Transverse colon (tissue), 4 donors: ENCODE data around the gene OXSR1. TPM values are rescaled to one million over a fixed set of nuclear protein-coding genes. Genes with fewer than 3 reads are reported as not detected.

Source experiments
- DNase-seq: peaks from one replicate; pipeline ENCODE4 v3.0.0-alpha.2; 2019
- H3K27ac ChIP-seq, 4 donors: fragments of 200-600 bp; sonication (generic); 2 replicates each; pipeline ENCODE4 v1.5.1; 2016 to 2018; ENCODE audit warnings: inconsistent platforms in 4 of 4
- H3K27me3 ChIP-seq: fragments of 200-600 bp; sonication (generic); 2 replicates; pipeline ENCODE4 v1.5.1; 2017; ENCODE audit warnings: inconsistent platforms
- H3K36me3 ChIP-seq, 4 donors: fragments of 200-600 bp; sonication (generic); 2 replicates each; pipeline ENCODE4 v1.5.1; 2017 to 2019; ENCODE audit warnings: inconsistent platforms in 4 of 4
- H3K4me1 ChIP-seq, 4 donors: fragments of 200-600 bp; sonication (generic); 2 replicates each; pipeline ENCODE4 v1.5.1; 2017 to 2020; ENCODE audit warnings: inconsistent platforms in 4 of 4
- H3K4me3 ChIP-seq, 4 donors: fragments of 200-600 bp; sonication (generic); 1 replicate in 1 of 4; 2 replicates in 3 of 4; pipeline versions ENCODE4 v1.5.1 to v1.6.1; 2017 to 2019; ENCODE audit warnings: inconsistent platforms in 4 of 4
- H3K9me3 ChIP-seq, 2 donors: fragments of 200-600 bp; sonication (generic); 2 replicates each; pipeline ENCODE4 v1.5.1; 2017 to 2019; ENCODE audit warnings: inconsistent platforms in 2 of 2
- CTCF ChIP-seq, 5 experiments: fragments of 200-600 bp in 3 of 5; fragments of 450-650 bp in 2 of 5; sonication (generic) in 3 of 5; IDR thresholded peaks; 1 replicate in 2 of 5; 2 replicates in 3 of 5; pipeline ENCODE4 v1.5.1; 2016 to 2017; ENCODE audit warnings: antibody characterized with exemption in 5 of 5, inconsistent platforms in 3 of 5, mild to moderate bottlenecking in 2 of 5, moderate library complexity in 1 of 5
- EP300 ChIP-seq: sonication (generic); formaldehyde crosslinking; IDR thresholded peaks from one replicate; pipeline ENCODE4 v1.6.1; 2017; ENCODE audit warnings: antibody characterized with exemption, low read depth
- POLR2A ChIP-seq: fragments of 450-650 bp; IDR thresholded peaks from one replicate; pipeline ENCODE4 v1.6.1; 2016; ENCODE audit warnings: antibody characterized with exemption, mild to moderate bottlenecking, moderate library complexity
- POLR2AphosphoS5 ChIP-seq, 3 donors: sonication (generic); formaldehyde crosslinking; IDR thresholded peaks; one replicate each; pipeline ENCODE4 v1.6.1; 2016; ENCODE audit warnings: antibody characterized with exemption in 3 of 3
- WGBS, 2 donors: methylation state at CpG; one replicate each; pipeline ENCODE4 v1.1.5; 2018; ENCODE audit warnings: low coverage in 1 of 2; 5-methylcytosine and 5-hydroxymethylcytosine counted together
- in situ Hi-C, 4 donors: fragments of 200-750 bp; cut with MboI; loops; one replicate each; pipeline versions ENCODE4 v1.15.0 to v1.15.1; 2017; ENCODE audit warnings: low sequenced_read_pairs in 3 of 4, low pct_ligation_motif_present in 1 of 4, low pct_unique_long_range_greater_than_20kb in 1 of 4
- intact Hi-C: fragments of 100-400 bp; cut with DNase I; formaldehyde crosslinking; loops from one replicate; pipeline ENCODE4 v1.15.1; 2023; ENCODE audit warnings: low total_unique reads
- total RNA-seq, 4 donors: library from RNA; depleted of rRNA; stranded (reverse); fragments of >200 nt; gene quantifications; one replicate each; pipeline ENCODE4 v1.1.0, GENCODE V29; 2016

OXSR1 gene
- total RNA-seq, 4 donors from 2014 or later: 35.9 to 47.9 (median 43.5) TPM

GRCh38 chr3:38250198-38250597 is 84.9 kb downstream of the OXSR1 start:
- in situ Hi-C loops: no loop called here
- peaks cover 0 to 64% (median 26%) of the 10 kb centered on the region in 4 donors for H3K36me3 ChIP-seq
- no peaks in the 10 kb centered on the region for H3K27me3 ChIP-seq
- TF ChIP-seq POLR2AphosphoS5 (IDR thresholded peaks at IDR 0.05): no peak
- TF ChIP-seq EP300: no peak
- no peak for TF ChIP-seq CTCF (IDR thresholded peaks at IDR 0.05)
- TF ChIP-seq POLR2A: no peak
- H3K27ac ChIP-seq: no peak overlapping the region
- no peak overlapping the region for H3K4me3 ChIP-seq
- peaks cover 0 to 8% (median 0%) of the 10 kb centered on the region in 4 donors for H3K4me1 ChIP-seq
- WGBS, 2 donors: 89 to 96% methylated on average over 2 of the region's 2 CpGs
- intact Hi-C loops: no loop called here
- no peak for DNase-seq
- no peaks in the 10 kb centered on the region for H3K9me3 ChIP-seq

GRCh38 chr3:38251197-38251596 is 85.9 kb downstream of the OXSR1 start:
- no peaks in the 10 kb centered on the region for H3K27me3 ChIP-seq
- H3K9me3 ChIP-seq: no peaks in the 10 kb centered on the region
- 89 to 95% methylated on average over 3 to 4 of the region's 4 CpGs for WGBS, 2 donors
- no peak for TF ChIP-seq POLR2AphosphoS5 (IDR thresholded peaks at IDR 0.05)
- TF ChIP-seq CTCF (IDR thresholded peaks at IDR 0.05): no peak
- TF ChIP-seq EP300: no peak
- no peak for DNase-seq
- intact Hi-C loops: no loop called here
- in situ Hi-C loops: no loop called here
- peaks cover 0 to 61% (median 22%) of the 10 kb centered on the region in 4 donors for H3K36me3 ChIP-seq
- H3K4me3 ChIP-seq: no peak overlapping the region
- peaks cover 0 to 8% (median 0%) of the 10 kb centered on the region in 4 donors for H3K4me1 ChIP-seq
- H3K27ac ChIP-seq: no peak overlapping the region

- intact Hi-C loops (no loop called here), in situ Hi-C loops (no loop called here)
- Histone ChIP-seq H3K36me3 (peaks cover 0 to 52% (median 15%) of the 10 kb centered on the region in 4 donors), H3K4me1 (no peaks in the 10 kb centered on the region), H3K9me3 (no peaks in the 10 kb centered on the region), H3K4me3 (no peak overlapping the region), H3K27ac (no peak overlapping the region), H3K27me3 (no peaks in the 10 kb centered on the region)
- TF ChIP-seq POLR2AphosphoS5 (IDR thresholded peaks at IDR 0.05) (no peak), EP300 (no peak), POLR2A (no peak), CTCF (IDR thresholded peaks at IDR 0.05) (no peak)
- DNase-seq: no peak
- WGBS, 2 donors: 86 to 98% methylated on average over 4 of the region's 4 CpGs
Measured at GRCh38 chr3:38253704-38254103, 88.4 kb downstream of the OXSR1 start.

- Histone ChIP-seq H3K9me3 (no peaks in the 10 kb centered on the region), H3K4me1 (no peaks in the 10 kb centered on the region), H3K27ac (no peak overlapping the region), H3K4me3 (no peak overlapping the region), H3K27me3 (no peaks in the 10 kb centered on the region), H3K36me3 (peaks cover 0 to 46% (median 15%) of the 10 kb centered on the region in 4 donors)
- no peak for DNase-seq
- in situ Hi-C loops (no loop called here), intact Hi-C loops (no loop called here)
- TF ChIP-seq POLR2AphosphoS5 (IDR thresholded peaks at IDR 0.05) (no peak), POLR2A (no peak), CTCF (IDR thresholded peaks at IDR 0.05) (no peak), EP300 (no peak)
- WGBS, 2 donors: 74 to 79% methylated on average over 2 of the region's 2 CpGs
Measured at GRCh38 chr3:38254872-38255271, 89.5 kb downstream of the OXSR1 start.
